ENCODE measurements around the gene ZBTB34.
A peak's percentile ranks its signal among the peaks of the same experiment; 100 is the strongest.

ZBTB34 gene

GRCh38 chr9:126842977-126843799, 17.3 kb upstream of the ZBTB34 start:
- no peak for DNase-seq (ENCODE audit: low spot score)

GRCh38 chr9:126844085-126844484, 16.4 kb upstream of the ZBTB34 start:
- no peak for DNase-seq (ENCODE audit: low spot score)

DNA sequence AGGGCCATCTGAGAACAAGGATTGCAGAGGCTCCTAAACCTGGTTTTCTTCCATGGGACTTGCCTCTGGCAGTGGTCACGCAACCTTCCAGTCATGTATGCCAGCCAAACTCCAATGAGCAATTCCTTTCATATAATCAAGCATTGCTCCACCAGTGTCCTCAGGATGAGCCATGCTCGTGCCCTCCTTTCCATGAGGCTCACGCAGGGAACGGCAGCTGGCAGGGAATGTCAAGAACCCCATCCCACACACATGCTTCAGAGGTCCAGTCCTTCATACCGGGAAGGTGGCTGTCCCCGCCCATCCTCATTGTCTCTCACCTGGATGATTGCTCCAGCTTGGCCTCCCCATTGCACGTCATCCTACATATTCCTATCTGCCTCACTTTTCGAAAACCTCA, 13.4 kb upstream of the ZBTB34 start:
- DNase-seq (ENCODE audit: low spot score) = no peak

GRCh38 chr9:126849591-126850225, 10.7 kb upstream of the ZBTB34 start:
- DNase-seq (ENCODE audit: low spot score) = no peak

- DNase-seq (ENCODE audit: low spot score) = no peak
Measured at GRCh38 chr9:126851286-126851880, 9.1 kb upstream of the ZBTB34 start.

- DNase-seq (ENCODE audit: low spot score) = no peak
Measured at GRCh38 chr9:126852086-126852688, 8.3 kb upstream of the ZBTB34 start.

DNA sequence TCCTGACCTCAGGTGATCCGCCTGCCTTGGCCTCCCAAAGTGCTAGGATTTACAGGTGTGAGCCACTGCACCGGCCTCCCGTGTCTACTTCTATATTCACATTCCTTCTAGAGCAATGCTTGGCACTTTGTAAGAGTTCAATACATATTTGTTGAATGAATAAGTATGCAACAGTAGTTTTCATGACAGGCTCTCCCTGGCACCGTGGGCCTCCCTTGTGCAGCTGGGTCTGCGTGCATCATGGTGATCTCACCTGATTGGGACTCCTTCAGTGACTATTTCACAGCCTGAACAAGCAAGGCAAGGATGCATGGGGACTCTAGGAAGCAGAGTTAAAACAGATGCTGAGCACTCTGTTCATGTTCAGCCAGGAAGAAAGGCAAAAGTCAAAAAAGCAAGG, 6.8 kb upstream of the ZBTB34 start:
- no peak for DNase-seq (ENCODE audit: low spot score)

DNA sequence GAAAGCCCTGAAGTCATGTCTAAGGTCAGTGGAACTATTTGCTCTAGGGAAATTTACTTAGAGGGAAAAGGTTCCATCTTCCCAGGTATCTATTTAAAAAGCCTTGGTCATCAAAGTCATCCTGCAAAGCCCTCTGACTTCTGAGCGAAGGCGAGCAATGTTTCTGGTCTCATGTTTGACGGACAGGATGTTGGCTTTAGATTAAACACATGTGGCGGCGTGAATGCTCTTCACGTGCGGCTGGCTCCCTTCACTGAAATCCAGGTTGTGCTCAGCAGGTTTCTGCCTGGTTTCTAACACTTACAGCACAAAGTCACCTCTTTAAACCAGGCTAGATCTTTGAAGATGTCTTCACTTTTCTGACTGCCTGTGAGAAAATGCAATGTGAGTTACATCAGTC, 5.7 kb upstream of the ZBTB34 start:
- no peak for DNase-seq (ENCODE audit: low spot score)

GRCh38 chr9:126856326-126856877, 4.0 kb upstream of the ZBTB34 start:
- DNase-seq (ENCODE audit: low spot score) = no peak

DNA sequence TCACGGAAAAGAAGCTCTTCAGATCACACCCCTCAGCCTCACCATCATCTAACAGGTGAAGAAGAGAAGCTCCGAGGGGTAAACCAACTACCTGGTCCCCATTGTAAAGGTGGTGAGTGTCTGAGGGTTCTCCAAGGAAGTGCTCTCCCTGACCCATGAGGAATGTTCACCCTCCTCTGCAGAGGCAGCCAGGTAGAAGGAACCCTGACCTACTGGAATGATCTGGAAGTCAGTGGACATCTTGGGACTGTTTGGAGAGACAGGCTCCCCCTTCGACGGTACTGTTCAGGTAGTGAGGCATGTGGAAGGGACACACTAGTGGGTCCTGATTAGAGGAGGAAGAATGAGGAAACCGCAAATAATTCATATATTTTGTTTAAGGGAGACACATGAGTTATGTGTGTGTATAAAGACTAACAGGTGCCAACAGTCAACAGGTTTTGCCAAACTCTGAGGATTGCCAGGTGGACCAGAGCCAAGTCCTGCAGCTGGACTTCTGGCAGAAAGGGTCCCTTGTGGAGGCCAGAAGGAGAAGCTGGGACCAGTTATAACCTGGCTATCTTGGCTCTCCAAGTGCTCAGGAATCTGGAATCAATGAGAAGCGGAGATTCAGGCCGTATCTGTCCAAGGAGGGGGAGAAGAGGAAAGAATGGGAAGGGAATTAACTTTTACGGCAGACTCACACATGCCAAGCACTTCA, 3.0 kb upstream of the ZBTB34 start:
- DNase-seq (ENCODE audit: low spot score) = no peak

GRCh38 chr9:126859111-126859510, 1.3 kb upstream of the ZBTB34 start:
- DNase-seq (ENCODE audit: low spot score) = no peak

DNA sequence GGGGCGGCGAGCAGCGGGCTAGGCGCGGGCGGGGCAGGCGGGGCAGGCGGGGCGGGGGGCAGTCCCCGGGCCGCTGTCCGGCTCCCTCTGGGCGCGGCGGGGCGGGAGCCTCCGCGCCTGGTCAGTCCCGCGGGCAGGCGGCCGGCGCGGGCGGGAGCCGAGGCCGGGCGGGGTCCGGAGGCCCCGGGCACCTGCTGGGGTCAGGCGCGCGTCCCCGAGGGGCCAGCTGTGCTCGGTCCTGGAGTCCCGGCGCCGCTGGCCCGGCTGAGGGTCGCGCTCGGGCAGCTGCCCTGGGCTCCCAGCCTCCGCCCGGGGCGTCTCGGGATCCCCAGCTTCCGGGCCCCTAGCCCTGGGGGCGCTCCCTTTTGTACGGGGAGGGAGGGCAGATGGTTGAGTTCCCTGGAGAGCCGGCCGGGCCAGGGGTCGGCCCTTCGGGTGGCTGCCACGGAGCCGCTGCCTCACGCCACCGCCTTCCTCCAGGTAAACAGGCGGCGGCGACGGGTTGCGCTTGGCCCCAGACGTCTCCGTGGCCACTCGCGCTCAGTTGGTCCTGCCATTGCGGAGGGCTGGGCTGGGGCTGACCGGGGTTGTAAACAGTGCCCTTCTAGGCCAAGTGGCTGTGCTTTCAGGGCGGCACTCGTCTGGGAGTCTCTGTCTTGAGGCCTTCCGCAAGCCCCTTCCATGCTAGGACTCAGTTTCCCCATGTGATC, 473 bp downstream of the ZBTB34 start:
- peak; percentile 39 for DNase-seq (ENCODE audit: low spot score)

DNA sequence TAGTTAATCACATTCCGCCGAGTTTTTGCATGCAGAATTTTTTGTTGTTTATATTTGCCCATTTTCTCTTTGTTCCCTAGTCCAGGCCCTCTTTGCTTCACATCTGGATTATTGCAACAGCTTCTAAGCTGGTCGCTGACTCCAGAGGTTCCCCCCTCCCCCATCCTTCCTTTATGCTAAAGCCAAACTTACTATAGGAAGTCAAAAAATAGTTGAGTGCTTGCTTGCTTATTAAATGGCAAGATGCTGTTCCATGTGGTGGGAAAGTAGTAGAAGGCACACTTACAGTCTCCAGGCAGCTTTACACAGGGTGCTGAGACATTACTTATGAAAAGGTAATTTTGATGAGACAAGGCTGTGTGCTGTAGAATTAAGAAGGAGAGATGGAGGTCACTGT, 1.3 kb downstream of the ZBTB34 start:
- DNase-seq (ENCODE audit: low spot score) = no peak

GRCh38 chr9:126862104-126862761, 1.8 kb downstream of the ZBTB34 start:
- DNase-seq (ENCODE audit: low spot score) = no peak

DNA sequence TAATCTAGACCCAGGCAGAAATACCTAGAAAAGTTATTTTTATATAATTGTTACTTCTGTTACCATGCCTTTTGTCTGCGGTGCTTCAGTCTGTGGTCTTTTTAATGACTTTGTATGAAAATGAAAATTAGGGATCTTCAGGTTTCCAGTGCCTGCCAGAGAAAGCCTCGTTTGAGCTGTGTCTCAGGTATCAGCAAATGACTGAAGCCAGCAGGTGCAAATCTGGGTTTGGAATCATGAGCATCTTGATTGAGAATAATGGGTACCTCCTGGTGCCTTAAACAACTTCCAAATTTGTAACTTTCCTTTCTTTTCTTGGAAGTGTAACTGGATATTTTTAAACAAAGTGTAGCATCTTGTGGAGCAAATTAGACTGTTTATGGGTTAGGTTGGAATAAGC, 4.3 kb downstream of the ZBTB34 start:
- DNase-seq (ENCODE audit: low spot score) = no peak

- DNase-seq (ENCODE audit: low spot score) = no peak
Measured at GRCh38 chr9:126869368-126869767, 8.9 kb downstream of the ZBTB34 start.

GRCh38 chr9:126872516-126872915, 12.1 kb downstream of the ZBTB34 start:
- no peak for DNase-seq (ENCODE audit: low spot score)

- no peak for DNase-seq (ENCODE audit: low spot score)
Measured at GRCh38 chr9:126874546-126875314, 14.3 kb downstream of the ZBTB34 start.

- no peak for DNase-seq (ENCODE audit: low spot score)
Measured at GRCh38 chr9:126875756-126876510, 15.5 kb downstream of the ZBTB34 start.
